CD4-positive, alpha-beta T cell treated with Interleukin-12 subunit alpha and Interleukin-12 subunit beta, for 1 hour (primary cell): Measurements from ENCODE around the gene TOPBP1.
"Not testable (repeated sequence)": the region's sequence is repeated elsewhere in the genome, so short reads cannot be mapped to it uniquely, and the experiment has no call there.

Source experiments
- DNase-seq: peaks from one replicate; pipeline ENCODE4 v3.0.0-alpha.2; 2020

TOPBP1 gene

DNA sequence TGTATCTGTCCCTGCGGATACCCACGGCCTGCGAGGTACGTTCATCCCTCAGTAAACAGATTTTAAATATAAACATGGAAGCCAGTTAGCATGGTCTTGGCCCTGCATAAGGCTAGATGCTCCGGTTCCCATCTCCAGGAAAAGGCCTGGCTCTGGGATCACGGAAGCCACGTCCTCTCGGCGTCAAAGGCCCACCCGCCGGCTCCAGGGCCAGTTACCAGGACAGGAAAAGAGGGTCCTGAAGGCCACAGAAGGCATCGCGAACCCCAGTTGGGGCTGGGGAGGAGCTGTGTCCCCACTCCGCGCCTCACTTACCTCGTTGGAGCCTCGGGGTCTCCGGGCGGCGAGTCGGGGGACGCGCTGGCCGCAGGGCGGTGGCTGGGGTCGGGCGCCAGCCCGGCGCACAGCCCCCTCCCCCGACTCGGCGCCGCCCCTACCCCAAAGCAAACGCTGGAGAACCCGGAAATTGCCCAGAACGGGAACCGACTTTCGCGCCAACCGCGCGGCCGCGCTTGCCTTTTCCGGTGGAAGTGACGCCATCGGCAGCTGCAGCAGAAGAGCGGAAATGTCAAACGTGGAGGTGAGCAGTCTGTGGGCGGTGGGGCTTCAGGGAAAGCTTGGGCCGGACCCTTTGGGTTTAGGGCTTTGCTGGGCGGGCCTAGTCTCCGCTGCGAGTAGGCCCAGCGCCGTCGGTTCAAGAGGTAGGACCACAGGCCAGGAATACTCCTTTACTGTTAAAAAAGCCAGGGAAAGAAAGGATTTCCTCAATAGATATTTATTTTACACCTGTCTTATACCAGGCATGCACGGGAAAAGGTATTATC is at the start of gene TOPBP1:
TOPBP1 (minus strand) TSS at position 488 of the 824 bp plus-strand sequence. CDS start 814 bp downstream, outside the sequence.
- peak; percentile 86 for DNase-seq

DNA sequence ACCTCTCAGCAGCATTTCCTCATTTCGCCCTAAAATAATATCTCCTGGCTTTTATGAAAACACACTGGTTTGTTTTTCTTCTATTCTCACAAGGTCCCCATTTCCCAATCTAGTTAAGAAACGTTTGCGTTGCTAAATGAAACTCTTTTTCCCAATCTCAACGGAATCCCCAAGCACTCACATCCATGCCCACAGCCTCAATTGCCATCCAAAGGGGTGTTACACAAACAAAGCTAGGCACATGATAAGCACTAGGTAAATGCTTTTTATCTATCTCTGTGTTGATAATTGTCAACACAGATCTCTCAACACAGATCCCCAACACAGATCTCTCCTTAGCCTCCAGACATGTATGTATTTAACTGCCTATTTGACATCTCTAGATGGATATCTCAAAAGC is 49.3 kb upstream of the TOPBP1 start:
- no peak for DNase-seq

DNA sequence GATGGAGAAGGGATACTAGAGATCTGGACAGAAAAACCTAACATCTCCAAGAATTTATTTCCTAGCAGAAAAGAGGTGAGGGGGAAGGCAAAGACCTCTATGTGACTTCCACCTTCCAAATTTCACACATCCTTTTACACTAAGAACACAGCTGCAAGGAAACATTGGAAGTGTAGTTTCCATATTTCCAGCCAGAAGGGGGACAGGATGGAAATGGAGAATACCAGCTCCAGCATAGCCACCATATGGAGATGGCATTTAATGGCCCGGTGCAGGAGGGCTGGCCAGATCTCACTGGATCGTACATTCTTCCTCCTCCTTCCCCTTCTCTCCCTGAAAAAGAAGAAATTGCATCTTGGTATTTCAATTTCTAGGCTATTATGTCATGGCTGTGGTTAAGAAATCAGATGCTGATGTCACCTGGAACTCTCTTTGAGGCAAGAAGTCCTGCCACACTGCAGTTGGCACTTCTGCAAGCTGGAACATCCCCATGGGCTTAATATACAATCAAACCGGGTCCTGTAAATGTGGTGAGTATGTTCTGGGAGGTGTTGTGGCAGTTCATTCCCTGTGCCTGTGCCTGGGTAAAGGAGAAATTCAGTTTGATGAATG is 47.5 kb upstream of the TOPBP1 start:
- no peak for DNase-seq

DNA sequence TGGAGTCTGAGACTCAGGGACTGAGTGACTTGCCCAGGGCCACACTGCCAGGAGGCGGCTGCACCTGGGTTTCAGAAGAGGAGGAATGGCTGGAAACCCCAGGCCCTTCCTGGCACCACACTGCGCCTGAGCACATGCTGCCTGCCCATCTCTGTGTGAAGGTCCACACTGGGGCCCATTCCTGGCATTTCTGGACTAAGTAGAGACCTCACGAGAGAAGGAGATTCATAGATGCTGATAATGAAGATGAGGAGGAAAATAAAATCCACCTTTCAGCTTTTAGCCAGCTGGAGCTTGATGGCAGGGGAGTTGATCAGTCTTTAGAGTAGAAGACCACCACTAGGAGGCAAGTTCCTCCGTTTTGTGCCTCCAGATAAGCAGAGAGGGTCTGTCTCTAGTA is 44.3 kb upstream of the TOPBP1 start:
- DNase-seq, result no peak

DNA sequence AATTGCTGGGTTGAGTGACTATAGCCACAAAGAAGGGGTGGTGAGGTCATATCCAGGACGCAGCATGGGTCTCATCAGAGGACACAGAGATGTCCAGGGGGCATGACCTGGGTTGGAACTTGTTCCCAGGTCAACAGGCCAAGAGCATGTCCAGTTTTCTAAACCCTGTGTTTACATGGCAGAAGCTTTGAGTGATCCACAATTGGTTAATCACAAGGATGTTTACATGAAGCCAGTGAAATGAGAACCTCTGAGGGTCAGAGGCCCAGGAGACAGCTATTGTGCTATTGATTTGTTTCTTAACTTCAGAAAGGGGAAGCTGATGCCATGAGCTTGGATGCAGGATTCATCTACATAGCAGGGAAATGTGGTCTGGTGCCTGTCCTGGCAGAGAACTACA is 42.2 kb upstream of the TOPBP1 start:
- DNase-seq, result no peak

DNA sequence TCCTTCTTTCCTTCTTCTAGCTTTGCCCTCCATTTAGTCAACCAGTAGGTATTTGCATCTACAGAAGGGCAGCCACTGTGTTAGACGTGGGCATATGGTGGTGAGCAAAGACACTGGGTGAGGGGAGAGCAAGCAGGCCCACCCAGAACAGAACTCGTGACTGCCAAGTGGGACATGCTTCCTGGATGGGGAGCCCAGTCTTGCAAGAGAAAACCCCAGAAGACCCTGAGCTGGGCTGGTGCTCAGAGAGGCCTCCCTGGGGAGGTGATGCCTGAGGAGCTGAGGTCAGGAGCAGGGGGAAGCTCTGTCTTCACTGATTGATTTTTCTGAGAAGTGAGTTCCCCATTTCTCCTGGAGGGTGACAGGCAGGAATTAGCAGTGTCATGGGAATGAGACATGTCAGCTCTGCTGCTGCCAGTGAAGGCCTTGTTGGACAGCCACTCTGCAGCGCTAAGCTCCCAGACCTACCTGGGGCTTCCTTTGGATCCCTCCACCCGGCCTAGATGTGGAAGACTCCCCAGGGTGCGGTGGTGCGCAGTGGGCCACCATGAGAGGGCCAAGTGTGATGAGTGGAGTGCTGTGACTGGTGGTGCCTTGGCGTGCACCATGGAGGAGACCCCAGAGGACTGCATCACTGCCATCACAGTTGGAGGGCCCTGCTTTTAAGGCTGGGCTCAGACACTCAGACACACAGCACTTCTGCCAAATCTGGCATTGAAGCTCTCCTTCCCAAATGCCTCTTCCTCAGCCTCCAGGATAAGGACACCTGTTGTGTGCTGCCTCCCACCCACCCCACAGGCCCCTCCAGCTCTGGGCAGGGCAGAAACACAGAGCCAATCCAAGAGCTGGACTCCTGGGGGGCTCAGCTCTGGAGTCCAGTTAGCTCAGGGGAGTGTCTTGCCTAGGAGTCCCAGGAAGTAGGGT is 40.0 kb upstream of the TOPBP1 start:
- no peak for DNase-seq

DNA sequence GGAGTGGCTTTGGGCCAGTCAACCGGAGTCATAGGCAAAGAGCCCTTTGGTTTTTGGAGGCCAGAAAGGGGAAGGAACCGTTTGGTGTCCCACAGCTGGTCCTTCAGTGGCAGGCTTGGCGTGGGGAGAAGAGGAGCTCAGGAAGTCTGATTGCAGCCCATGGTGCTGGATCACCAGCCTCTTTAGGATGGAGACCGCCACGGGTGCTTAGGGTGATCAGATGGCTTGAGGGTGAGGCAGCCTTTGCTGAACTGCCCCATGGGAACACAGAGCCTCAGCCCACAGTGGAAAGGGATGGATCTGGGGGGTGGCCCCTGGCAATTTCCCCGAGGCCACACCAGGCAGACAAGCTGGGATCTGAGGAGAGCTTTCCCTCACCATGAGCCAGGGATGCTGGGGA is 38.6 kb upstream of the TOPBP1 start:
- no peak for DNase-seq

DNA sequence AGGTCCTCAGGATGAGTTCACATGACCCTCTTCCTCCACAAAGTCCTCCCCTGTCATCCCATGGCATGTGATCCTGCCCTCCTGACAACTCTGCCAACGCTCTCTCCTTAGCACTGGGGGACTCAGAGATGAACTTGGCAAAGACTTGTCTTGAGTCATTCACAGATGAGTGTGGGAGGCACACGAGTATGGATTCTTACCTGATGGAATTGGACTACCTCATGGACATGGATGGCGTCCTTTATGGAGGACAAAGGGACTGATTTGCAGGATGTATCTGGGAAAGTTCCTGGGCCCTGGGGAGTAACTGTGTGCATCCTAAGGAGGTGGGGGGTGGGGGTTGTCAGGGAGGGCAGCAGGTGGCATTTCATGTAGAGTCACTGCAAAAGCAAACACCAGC is 38.2 kb upstream of the TOPBP1 start:
- DNase-seq, result no peak

DNA sequence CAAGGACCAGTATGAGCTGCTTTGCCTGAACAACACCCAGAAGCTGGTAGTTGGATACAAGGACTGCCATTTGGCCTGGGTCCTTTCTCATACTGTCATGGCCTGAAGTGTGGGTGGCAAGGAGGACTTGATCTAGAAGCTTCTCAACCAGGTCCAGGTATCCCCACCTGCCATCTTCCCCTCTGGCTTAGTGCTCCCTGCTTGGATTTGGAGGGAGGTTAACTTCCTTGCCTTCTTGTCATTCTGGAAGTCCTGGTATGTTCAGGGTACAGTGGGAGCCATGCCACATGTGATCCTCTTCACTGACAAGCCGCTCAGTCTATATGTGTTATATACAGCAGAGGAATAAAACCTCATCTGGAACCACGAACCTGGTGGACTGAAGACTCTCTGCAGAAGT is 37.7 kb upstream of the TOPBP1 start:
- no peak for DNase-seq

DNA sequence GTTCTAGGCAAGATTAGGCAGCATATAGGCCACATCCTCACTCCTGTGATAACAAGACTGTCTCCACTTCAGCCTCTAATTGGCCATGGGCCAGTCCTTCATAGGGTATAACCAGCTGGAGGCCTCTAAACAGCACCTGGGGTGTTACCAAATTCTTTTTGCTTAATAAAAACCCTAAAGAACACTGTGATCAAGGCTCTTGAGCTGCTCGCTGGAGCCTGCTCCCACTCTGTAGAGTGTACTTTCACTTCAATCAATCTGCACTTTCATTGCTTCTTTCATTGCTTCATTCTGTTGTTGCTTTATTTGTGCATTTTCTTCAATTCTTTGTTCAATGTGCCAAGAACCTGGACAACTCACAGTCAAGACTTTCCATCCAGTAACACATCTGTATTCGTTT is 36.2 kb upstream of the TOPBP1 start:
- no peak for DNase-seq

DNA sequence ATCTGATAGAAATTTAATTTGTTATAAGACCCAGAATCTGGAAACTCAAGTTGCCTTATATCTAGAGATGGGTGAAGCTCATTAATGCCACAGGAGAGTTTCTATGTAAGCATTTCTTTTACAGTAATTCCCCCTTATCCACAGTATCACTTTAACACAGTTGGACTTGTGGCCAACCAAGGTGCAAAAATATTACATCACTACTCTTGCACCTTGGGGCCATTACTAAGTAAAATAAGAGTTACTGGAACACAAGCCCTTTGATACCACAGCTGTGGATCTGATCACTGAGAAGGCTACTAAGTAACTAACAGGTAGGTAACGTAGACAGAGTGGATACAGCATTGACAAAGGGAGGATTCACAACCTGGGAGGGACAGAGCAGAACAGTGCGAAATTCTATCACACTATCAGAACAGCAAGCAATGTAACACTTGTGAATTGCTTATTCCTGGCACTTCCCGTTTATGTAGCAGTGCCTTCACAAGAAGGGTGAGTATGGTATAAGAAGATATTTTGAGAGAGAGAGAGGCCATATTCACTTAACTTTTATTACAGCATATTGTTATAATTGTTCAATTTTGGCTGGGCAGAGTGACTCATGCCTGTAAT is 33.9 kb upstream of the TOPBP1 start:
- no peak for DNase-seq

DNA sequence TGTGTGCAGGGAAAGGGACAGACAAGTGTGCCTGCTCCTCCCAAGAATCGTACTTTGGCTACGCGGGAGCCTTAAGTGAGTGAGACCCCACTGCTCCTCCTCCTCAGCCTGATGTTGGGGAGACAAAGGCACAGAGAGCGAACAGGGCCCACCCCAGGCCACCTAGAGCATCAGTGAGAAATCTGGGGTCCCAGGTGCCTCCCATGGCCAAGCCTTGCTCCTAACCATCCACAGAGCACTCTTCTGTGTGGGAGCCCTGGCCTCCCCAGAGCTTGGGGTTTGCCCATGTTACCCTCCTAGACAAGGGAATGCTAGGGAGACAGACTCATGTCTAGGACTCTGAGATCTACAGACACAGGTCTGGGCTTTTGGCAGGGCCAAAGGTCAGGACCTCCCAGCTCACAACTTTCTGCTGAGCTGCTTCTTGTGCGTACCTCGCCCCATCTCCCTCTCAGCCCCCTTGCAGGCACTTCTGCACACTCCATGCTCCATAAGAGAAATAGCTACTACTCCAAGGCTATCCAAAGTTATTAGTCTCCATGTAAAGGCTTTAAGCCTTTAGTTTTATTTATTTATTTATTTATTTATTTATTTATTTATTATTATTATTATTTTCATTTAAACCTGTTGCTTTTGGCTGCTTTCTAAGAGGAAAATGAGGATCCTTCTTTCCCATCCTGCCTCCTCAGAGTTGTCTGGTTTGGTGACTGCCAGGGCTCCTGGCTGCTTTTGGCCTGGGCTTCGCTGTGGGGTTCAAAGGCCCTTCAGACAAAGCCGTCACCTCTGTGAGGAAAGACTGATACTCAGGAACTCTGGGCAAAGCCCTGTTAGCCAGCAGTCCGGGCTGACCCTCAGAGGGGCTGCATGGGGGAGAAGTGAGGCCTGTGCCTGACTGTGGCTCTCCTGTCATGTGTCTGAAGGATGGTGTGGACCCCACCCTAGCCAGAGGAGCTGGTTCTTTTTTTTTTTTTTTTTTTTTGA is 32.8 kb upstream of the TOPBP1 start:
- no peak for DNase-seq

DNA sequence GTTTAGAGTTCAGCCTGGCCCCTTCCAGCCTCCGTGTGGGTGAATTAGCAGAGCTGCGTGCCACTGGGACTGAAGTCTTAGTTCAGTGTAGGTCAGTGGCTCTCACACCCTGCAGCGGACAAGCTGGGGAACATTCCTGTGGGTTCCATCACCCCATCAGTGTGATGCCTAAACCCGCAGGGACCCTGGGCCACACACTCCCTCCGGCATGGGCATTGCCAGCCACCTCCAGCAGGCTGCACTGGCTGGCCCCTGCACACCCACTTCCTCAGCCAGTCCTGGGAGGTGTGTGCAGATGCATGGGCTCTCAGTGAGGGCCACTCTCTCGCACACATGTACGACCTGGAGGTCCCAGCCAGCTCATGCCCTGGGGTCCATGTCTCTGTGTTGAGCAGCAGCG is 32.1 kb upstream of the TOPBP1 start:
- DNase-seq, result no peak

DNA sequence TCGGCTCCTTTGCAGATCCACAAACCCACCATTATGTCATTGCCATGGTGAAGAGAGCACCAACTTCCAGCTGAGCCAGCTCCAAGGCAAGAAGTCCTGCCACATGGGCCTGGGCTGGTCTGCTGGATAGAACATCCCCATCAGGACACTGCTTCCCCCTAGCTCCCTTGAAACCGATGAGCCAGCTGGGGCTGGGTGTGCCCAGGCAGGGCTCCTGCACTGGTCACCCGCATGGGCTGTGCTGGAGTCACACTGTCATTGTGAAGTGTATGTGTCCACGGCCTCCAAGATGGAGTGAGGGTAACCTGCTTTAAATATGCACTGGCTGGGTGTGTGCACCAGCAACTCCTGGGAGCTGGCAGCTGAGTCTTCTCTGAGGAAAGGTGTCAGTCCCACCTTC is 31.0 kb upstream of the TOPBP1 start:
- no peak for DNase-seq

DNA sequence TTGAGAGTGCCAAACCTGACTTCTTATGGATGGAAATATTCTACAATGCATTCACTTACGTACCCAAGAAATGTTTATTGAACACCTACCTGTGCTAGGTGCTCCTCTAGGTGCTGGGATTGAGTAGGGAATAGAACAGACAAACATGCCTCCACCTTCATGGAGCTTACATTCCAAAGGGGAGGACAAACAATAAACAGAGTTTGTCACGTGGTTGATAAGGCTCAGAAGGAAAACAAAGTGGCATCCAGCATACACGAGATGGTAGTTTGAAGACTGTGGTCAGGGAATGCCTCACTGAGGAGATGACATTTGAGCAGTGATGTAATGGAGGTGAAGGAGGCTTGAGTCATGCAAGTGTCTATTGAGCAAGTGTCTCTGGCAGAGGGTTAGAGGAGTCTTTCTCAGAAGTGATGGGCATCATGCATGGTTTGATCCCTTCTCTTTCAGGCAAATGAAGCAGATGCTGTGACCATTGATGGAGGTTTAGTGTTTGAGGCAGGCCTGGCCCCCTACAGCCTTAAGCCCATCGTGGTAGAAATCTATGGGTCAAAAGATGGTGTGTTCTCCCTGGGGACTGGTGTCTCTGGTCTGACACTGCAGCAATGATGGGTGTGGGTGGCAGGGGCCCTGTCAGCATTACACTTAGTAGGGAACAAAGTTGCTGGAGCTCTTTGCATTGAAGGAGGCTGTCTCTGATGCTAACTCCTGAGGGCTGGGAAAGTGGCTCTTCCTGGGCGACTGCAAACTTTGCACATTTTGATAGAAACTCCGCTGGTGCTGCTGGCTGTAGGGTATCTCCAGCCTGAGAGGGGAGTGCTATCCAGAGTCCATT is 29.7 kb upstream of the TOPBP1 start:
- no peak for DNase-seq

DNA sequence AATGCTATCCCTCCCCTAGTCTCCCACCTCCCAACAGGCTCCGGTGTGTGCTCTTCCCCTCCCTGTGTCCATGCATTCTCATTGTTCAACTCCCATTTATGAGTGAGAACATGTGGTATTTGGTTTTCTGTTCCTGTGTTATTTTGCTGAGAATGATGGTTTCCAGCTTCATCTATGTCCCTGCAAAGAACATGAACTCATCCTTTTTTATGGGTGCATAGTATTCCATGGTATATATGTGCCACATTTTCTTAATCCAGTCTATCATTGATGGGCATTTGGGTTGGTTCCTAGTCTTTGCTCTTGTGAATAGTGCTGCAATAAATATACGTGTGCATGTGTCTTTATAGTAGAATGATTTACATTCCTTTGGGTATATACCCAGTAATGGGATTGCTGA is 16.3 kb upstream of the TOPBP1 start:
- DNase-seq, result not testable (repeated sequence)

DNA sequence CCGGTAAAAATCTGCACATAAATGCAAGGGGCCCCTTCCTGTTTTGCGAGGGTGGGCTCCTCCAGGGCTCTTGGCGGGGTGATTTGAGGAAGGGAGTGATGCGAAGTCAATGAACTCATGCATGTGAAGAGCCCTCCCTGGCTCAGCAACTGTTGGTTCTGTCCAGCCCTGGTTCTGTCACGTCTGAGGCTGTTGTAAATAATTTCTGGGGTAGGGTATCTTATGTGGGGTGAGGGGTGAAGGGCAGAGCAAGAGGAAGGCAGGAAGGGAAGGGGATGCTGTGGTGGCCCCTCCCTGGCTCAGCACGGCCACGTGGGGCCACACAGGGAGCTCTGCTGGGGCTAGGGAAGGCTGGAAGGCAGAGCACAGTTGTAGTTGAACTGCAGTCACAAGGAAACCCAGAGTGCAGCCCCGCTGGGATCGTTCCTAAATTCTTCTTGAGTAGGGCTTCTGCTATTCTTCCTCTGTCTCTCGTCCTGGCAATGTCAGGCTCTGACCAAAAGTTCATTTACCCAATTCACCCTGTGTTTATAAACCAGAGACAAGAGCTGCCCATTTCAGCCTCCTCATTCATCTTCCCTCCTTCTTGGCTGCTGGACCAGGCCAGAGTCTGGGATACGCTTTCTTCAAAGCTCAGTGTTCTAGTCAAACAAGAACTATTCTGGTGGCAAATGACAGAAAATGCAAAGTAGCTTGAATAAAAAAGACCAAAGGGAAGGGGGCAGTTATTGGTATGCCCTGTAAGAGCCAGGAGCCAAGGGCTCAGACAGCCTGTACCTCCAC is 14.8 kb upstream of the TOPBP1 start:
- DNase-seq, result no peak

DNA sequence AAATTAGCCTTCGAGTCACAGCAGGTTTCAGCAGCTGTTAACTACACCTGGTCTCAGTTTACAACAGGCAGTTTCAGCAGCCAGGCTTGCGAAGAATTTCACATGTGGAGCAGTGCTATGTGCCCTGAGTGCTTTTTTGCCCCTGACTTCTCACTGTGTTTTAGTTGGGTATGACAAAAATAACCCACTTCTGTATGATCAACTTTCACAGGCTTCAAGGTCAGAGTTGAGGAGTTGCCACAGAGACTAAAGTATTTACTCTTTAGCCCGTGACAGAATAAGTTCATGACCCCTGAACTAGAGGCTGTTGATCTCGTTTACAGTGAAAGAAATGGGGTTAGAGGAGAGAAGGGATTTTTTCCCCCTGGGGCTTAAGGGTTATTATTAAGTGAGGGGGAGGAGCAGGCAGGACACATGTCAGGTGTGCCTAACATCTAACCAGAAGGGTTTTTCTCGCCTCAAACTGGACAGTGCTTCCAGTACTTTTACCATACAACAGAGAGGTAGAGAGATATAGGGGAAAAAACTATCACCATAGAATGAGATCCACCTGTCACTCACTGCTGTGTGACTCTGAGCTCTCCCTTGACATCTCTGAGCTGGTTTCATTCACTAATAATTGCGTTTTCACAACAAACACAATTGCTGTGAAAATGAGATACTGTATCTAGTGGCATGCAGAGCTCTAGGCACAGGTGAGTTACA is 14.0 kb upstream of the TOPBP1 start:
- DNase-seq, result no peak

DNA sequence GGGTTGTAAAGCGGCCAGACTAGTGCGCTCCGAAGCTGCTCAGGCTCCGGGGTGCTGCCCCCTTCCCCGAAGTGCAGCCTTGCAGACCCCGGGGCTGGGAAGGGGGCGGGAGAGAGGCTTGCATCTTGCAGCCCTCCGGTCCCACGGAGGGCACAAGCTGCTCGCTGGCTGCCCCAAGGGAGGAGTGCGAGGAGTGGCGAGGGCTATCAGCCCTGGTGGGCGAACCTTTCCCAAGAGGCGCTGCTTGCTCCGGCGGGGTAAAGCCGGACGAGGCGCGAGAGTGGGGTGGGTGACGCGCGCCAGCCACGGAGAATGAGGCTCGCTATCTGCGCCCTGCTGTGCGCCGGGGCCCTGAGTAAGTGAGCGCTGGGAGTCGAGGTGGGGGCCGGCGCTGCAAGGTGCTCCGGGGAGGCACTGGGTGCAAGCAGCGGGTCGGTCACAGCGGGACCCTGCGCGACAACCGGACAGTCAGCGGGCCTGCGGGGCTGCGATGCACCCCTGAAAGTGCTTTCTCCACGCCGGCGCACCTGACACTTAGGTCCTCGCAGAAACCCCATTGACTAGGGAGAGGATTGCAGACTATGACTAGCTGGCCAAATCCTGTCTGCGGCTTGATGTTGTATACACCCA is 12.7 kb upstream of the TOPBP1 start:
- no peak for DNase-seq
